Upper lobe of right lung (tissue), 1 donor: Measurements from ENCODE around the gene CENPT. TPM values are rescaled to one million over a fixed set of nuclear protein-coding genes. Genes with fewer than 3 reads are reported as not detected.

Experiments
- ATAC-seq: fragments of 200-7000 bp; cut with Tn5 transposase; one replicate; pipeline ENCODE4 v1.9.1; 2020; ENCODE audit warnings: mild to moderate bottlenecking, moderate library complexity
- DNase-seq: peaks from one replicate; pipeline ENCODE4 v3.0.0-alpha.2; 2020
- H3K27ac ChIP-seq: fragments of 200-600 bp; one replicate; pipeline ENCODE4 v1.8.0; 2022
- H3K27me3 ChIP-seq: fragments of 200-600 bp; one replicate; pipeline ENCODE4 v1.8.0; 2022; ENCODE audit warnings: mild to moderate bottlenecking
- H3K36me3 ChIP-seq: fragments of 200-600 bp; one replicate; pipeline ENCODE4 v1.8.0; 2022
- H3K4me1 ChIP-seq: fragments of 200-600 bp; one replicate; pipeline ENCODE4 v1.8.0; 2022
- H3K4me3 ChIP-seq: fragments of 200-600 bp; one replicate; pipeline ENCODE4 v1.8.0; 2022; ENCODE audit warnings: mild to moderate bottlenecking
- H3K9me3 ChIP-seq: fragments of 200-600 bp; one replicate; pipeline ENCODE4 v1.8.0; 2022
- CTCF ChIP-seq: fragments of 200-600 bp; IDR thresholded peaks from one replicate; pipeline ENCODE4 v1.8.0; 2022; ENCODE audit warnings: antibody characterized with exemption
- intact Hi-C: fragments of 100-400 bp; cut with DNase I; formaldehyde crosslinking; loops from one replicate; pipeline ENCODE4 v1.11.0; 2022
- total RNA-seq: library from RNA; stranded (reverse); fragmentation: NEBNext Ultra II Directional; extraction: Animal tissue kit (Norgen Biotek cat#: 25700); gene quantifications from one replicate; pipeline ENCODE4 v1.2.1, GENCODE V29; 2021
- donor health status: DM: no; HTN: yes; CAD: no; lungs with severe emphysema.

The CENPT gene
- total RNA-seq, 1 donor from 2014 or later, result 30.0 TPM

DNA sequence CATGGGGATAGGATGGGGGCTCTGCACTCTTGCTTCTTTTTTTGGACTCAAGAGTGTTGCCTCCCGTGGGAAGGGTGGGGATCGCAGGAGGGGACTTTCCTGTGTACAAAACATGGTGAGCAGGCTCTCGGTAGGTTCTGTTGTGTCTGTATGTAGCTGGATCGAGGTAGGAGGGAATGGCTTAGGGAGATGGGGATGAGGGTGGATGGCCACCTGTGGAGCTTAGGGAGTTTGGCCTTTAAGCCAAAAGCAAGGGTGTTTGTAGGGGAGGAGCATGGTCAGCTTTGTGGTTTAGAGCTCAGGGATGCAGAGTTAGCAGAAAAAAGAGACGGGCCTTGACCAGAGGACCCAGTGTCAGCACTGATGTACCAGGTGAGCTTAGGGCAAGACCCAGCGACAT, 14.4 kb upstream of the CENPT start:
- TF ChIP-seq CTCF, result no peak
- no peak for ATAC-seq
- intact Hi-C loops, result no loop called here
- Histone ChIP-seq H3K9me3 (no peaks in the 10 kb centered on the region), H3K4me3 (no peak overlapping the region), H3K27me3 (no peaks in the 10 kb centered on the region), H3K27ac (no peak overlapping the region), H3K36me3 (peaks cover 30% of the 10 kb centered on the region), H3K4me1 (peaks cover 21% of the 10 kb centered on the region)
- DNase-seq, result no peak

DNA sequence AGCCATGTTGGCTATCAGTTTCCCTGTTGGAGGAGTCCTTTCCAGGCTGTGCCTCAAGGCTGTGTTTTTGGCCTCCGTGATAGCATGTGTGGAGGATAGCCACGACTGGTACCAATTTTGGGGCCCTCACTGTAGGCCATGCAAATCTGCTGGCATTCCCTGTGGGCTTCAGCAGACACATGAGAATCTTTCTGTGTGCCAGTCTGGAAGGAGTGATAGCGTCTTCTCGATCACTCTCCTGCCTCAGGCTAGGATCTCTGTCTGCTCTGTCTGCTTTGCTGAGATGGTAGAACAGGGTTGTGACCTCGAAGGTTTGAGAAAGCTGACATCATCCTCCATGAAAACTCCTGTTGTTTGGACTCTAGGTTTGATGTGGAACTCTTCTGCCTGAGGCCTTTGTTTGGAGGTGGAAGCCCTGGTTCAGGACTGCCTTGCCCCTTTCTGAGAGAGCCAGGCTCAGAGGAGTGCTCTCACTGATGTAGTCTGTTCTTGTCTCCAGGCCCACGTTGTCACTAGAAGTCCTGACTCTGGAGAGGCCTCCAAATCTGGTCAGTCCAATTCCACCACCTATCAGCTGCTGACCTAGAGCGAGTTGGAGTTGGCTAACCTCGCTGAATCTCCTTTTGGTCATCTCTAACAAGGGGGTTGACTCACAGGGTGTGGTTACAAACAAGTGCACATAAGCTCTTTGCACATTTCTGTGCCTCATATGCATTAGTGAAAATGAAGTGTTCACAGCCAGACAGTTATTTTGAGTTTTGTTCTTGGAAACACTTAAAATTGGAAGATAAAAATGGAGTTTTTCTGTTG, 13.3 kb upstream of the CENPT start:
- no peak for DNase-seq
- intact Hi-C loops, result no loop called here
- Histone ChIP-seq H3K4me3 (no peak overlapping the region), H3K27ac (no peak overlapping the region), H3K4me1 (peaks cover 25% of the 10 kb centered on the region), H3K9me3 (no peaks in the 10 kb centered on the region), H3K27me3 (no peaks in the 10 kb centered on the region), H3K36me3 (peaks cover 19% of the 10 kb centered on the region)
- ATAC-seq, result no peak
- TF ChIP-seq CTCF, result no peak

- DNase-seq (no peak), ATAC-seq (peak; percentile 43)
- H3K4me3 ChIP-seq, result no peak overlapping the region
- no peaks in the 10 kb centered on the region for H3K9me3 ChIP-seq
- H3K4me1 ChIP-seq, result peaks cover 22% of the 10 kb centered on the region
- peaks cover 11% of the 10 kb centered on the region for H3K36me3 ChIP-seq
- no peaks in the 10 kb centered on the region for H3K27me3 ChIP-seq
- no peak for TF ChIP-seq CTCF
- peak overlapping the region; percentile 89 for H3K27ac ChIP-seq
- intact Hi-C loops, result no loop called here
These were observed 11.0 kb upstream of the CENPT start for GRCh38 chr16:67858500-67858899.

DNA sequence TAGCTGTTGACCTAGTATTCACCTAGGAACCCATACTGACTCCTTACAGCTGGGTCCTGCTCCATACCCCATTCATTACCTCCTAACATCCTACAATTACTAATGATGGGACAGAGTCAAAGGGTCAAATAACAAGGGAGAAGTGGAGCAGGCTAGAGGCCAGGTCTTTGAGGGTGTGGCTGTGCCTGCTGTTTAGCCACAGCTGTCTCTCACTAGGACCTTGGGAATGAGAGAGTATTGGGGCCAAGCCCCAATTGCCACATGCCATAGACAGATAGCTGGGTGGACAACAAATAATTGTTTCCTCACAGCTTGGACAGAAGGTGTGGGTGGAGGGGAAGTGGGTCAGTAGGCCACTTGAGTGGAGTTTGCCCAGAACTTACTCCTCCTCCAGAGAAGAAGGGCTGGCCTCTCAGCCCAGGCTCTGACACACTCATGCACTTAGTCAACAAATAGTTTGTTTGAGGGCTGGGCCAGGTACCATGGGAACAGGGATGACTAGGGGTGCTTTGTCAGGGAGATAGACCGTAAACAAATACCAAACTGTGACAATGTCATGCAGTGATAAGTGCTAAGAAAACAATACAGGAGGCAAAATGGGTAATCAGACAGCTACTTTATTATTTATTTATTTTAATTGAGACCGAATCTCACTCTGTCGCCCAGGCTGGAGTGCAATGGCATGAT, 10.2 kb upstream of the CENPT start:
- H3K4me1 ChIP-seq, result peaks cover 20% of the 10 kb centered on the region
- peaks cover 11% of the 10 kb centered on the region for H3K36me3 ChIP-seq
- peak overlapping the region; percentile 89 for H3K27ac ChIP-seq
- DNase-seq (peak; percentile 84), ATAC-seq (peak; percentile 97)
- no peaks in the 10 kb centered on the region for H3K9me3 ChIP-seq
- intact Hi-C loops, result no loop called here
- H3K4me3 ChIP-seq, result no peak overlapping the region
- no peaks in the 10 kb centered on the region for H3K27me3 ChIP-seq
- TF ChIP-seq CTCF, result no peak

- no peak for TF ChIP-seq CTCF
- peaks cover 20% of the 10 kb centered on the region for H3K4me1 ChIP-seq
- ATAC-seq (no peak), DNase-seq (no peak)
- intact Hi-C loops, result no loop called here
- peaks cover 11% of the 10 kb centered on the region for H3K36me3 ChIP-seq
- no peaks in the 10 kb centered on the region for H3K9me3 ChIP-seq
- peak overlapping the region; percentile 89 for H3K27ac ChIP-seq
- H3K4me3 ChIP-seq, result no peak overlapping the region
- H3K27me3 ChIP-seq, result no peaks in the 10 kb centered on the region
These were observed 9.5 kb upstream of the CENPT start for GRCh38 chr16:67856927-67857546.
